Measurements from ENCODE around the gene PLXND1. TPM values are rescaled to one million over a fixed set of nuclear protein-coding genes. Genes with fewer than 3 reads are reported as not detected.
"Not testable (repeated sequence)": the region's sequence is repeated elsewhere in the genome, so short reads cannot be mapped to it uniquely, and the experiment has no call there.

PLXND1 gene
- total RNA-seq, 1 donor from 2014 or later = 27.3 TPM

- TF ChIP-seq CTCF (conservative IDR thresholded peaks at IDR 0.05; ENCODE audit: low read depth, low read length) = no peak
- H3K4me3 ChIP-seq (ENCODE audit: low read depth, low read length) = no peak overlapping the region
- no peak for DNase-seq (ENCODE audit: low read depth)
Observed at GRCh38 chr3:129612534-129613366, 6.3 kb upstream of the PLXND1 start.

- no peak for DNase-seq (ENCODE audit: low read depth)
- no peak for TF ChIP-seq CTCF (conservative IDR thresholded peaks at IDR 0.05; ENCODE audit: low read depth, low read length)
- H3K4me3 ChIP-seq (ENCODE audit: low read depth, low read length) = no peak overlapping the region
Observed at GRCh38 chr3:129611812-129612533, 5.5 kb upstream of the PLXND1 start.

GRCh38 chr3:129611446-129611800 is 4.9 kb upstream of the PLXND1 start:
- no peak for DNase-seq (ENCODE audit: low read depth)
- H3K4me3 ChIP-seq (ENCODE audit: low read depth, low read length) = no peak overlapping the region
- no peak for TF ChIP-seq CTCF (conservative IDR thresholded peaks at IDR 0.05; ENCODE audit: low read depth, low read length)

- not testable (repeated sequence) for H3K4me3 ChIP-seq (ENCODE audit: low read depth, low read length); DNase-seq (ENCODE audit: low read depth)
Observed at GRCh38 chr3:129610794-129611445, 4.4 kb upstream of the PLXND1 start.

GRCh38 chr3:129610276-129610675 is 3.8 kb upstream of the PLXND1 start:
- TF ChIP-seq CTCF (conservative IDR thresholded peaks at IDR 0.05; ENCODE audit: low read depth, low read length) = no peak
- no peak overlapping the region for H3K4me3 ChIP-seq (ENCODE audit: low read depth, low read length)
- DNase-seq (ENCODE audit: low read depth) = no peak

- DNase-seq (ENCODE audit: low read depth) = no peak
- H3K4me3 ChIP-seq (ENCODE audit: low read depth, low read length) = no peak overlapping the region
- no peak for TF ChIP-seq CTCF (conservative IDR thresholded peaks at IDR 0.05; ENCODE audit: low read depth, low read length)
Observed at GRCh38 chr3:129609591-129610182, 3.2 kb upstream of the PLXND1 start.
